GM23338 (cell line): ENCODE data around the gene SEC16A. TPM values are rescaled to one million over a fixed set of nuclear protein-coding genes. Genes with fewer than 3 reads are reported as not detected.

ENCODE experiments used
- ATAC-seq: fragments of 200-7000 bp; cut with Tn5 transposase; 3 replicates; pipeline ENCODE4 v1.9.1; 2020
- DNase-seq: peaks from one replicate; pipeline ENCODE4 v3.0.0-alpha.2; 2015; ENCODE audit warnings: low spot score
- H2AFZ ChIP-seq: fragments of 200-600 bp; sonication (generic); 2 replicates; pipeline ENCODE4 v1.8.0; 2016; ENCODE audit warnings: antibody characterized with exemption, mild to moderate bottlenecking, moderate library complexity
- H3F3A ChIP-seq: fragments of 200-600 bp; sonication (generic); replicated peaks from 2 replicates; pipeline ENCODE4 v1.8.0; 2017; ENCODE audit warnings: antibody characterized with exemption, mixed run types, low read depth
- H3K27ac ChIP-seq: fragments of 200-600 bp; sonication (generic); 2 replicates; pipeline ENCODE4 v1.6.1; 2016; ENCODE audit warnings: low read depth
- H3K27me3 ChIP-seq: fragments of 200-600 bp; sonication (generic); 2 replicates; pipeline ENCODE4 v1.8.0; 2016; ENCODE audit warnings: mild to moderate bottlenecking, mixed run types, moderate library complexity; ENCODE audit not compliant: insufficient read depth
- H3K36me3 ChIP-seq: fragments of 200-600 bp; sonication (generic); 2 replicates; pipeline ENCODE4 v1.8.0; 2016; ENCODE audit warnings: mild to moderate bottlenecking; ENCODE audit not compliant: insufficient read depth
- H3K4me1 ChIP-seq: fragments of 200-600 bp; sonication (generic); 2 replicates; pipeline ENCODE4 v1.8.0; 2016; ENCODE audit warnings: mild to moderate bottlenecking, moderate library complexity; ENCODE audit not compliant: insufficient read depth
- H3K4me2 ChIP-seq: fragments of 200-600 bp; sonication (generic); 2 replicates; pipeline ENCODE4 v1.7.1; 2017; ENCODE audit warnings: mixed run types
- H3K4me3 ChIP-seq: fragments of 200-600 bp; sonication (generic); 2 replicates; pipeline ENCODE4 v1.6.1; 2016; ENCODE audit warnings: mixed run types
- H3K79me2 ChIP-seq: fragments of 200-600 bp; sonication (generic); replicated peaks from 2 replicates; pipeline ENCODE4 v1.8.0; 2017; ENCODE audit warnings: mild to moderate bottlenecking; ENCODE audit not compliant: insufficient read depth
- H3K9me2 ChIP-seq: fragments of 200-600 bp; sonication (generic); 2 replicates; pipeline ENCODE4 v1.8.0; 2017; ENCODE audit not compliant: insufficient read depth
- H4K20me1 ChIP-seq: fragments of 200-600 bp; sonication (generic); replicated peaks from 2 replicates; pipeline ENCODE4 v1.8.0; 2017; ENCODE audit warnings: mild to moderate bottlenecking; ENCODE audit not compliant: insufficient read depth
- H3K27ac Mint-ChIP-seq: 2 replicates; pipeline ENCODE4 v1.8.0; 2020; ENCODE audit warnings: inconsistent platforms, mild to moderate bottlenecking, moderate library complexity, mixed read lengths
- H3K27me3 Mint-ChIP-seq: 3 replicates; pipeline ENCODE4 v1.8.0; 2022; ENCODE audit warnings: low read depth, mild to moderate bottlenecking, moderate library complexity, mixed read lengths, inconsistent platforms; ENCODE audit not compliant: insufficient read depth, poor library complexity
- H3K36me3 Mint-ChIP-seq: 3 replicates; pipeline ENCODE4 v1.8.0; 2021; ENCODE audit warnings: low read depth, mild to moderate bottlenecking, inconsistent platforms, moderate library complexity, mixed read lengths
- H3K4me1 Mint-ChIP-seq: 3 replicates; pipeline ENCODE4 v1.8.0; 2020; ENCODE audit warnings: mild to moderate bottlenecking, inconsistent platforms, mixed read lengths
- H3K4me3 Mint-ChIP-seq: 3 replicates; pipeline ENCODE4 v1.8.0; 2021; ENCODE audit warnings: moderate library complexity, mild to moderate bottlenecking, inconsistent platforms, mixed read lengths
- H3K9me3 Mint-ChIP-seq: 3 replicates; pipeline ENCODE4 v1.8.0; 2020; ENCODE audit warnings: moderate library complexity, mild to moderate bottlenecking, inconsistent platforms, mixed read lengths
- CREB1 ChIP-seq: fragments of 250-450 bp; sonication (Bioruptor Pico); IDR thresholded peaks from 2 replicates; pipeline ENCODE4 v1.5.0; 2020; ENCODE audit warnings: low read depth, mild to moderate bottlenecking, moderate library complexity
- EZH2 ChIP-seq: fragments of 200-600 bp; sonication (generic); IDR thresholded peaks from one replicate; pipeline ENCODE4 v1.8.0; 2017; ENCODE audit warnings: antibody characterized with exemption, mild to moderate bottlenecking, low read depth; ENCODE audit not compliant: unreplicated experiment
- EZH2phosphoT487 ChIP-seq: fragments of 200-600 bp; sonication (generic); IDR thresholded peaks from one replicate; pipeline ENCODE4 v1.8.1; 2018; ENCODE audit warnings: antibody characterized with exemption; ENCODE audit not compliant: unreplicated experiment
- JUNB ChIP-seq: IDR thresholded peaks from one replicate; pipeline ENCODE4 v1.6.1; 2016; ENCODE audit warnings: antibody characterized with exemption; ENCODE audit not compliant: unreplicated experiment
- NANOG ChIP-seq: IDR thresholded peaks from 2 replicates; pipeline ENCODE4 v1.6.1; 2016; ENCODE audit warnings: antibody characterized with exemption, borderline replicate concordance
- POLR2AphosphoS5 ChIP-seq: IDR thresholded peaks from 2 replicates; pipeline ENCODE4 v1.6.1; 2016; ENCODE audit warnings: antibody characterized with exemption, low read depth
- STAT1 ChIP-seq: IDR thresholded peaks from one replicate; pipeline ENCODE4 v1.6.1; 2016; ENCODE audit warnings: antibody characterized with exemption; ENCODE audit not compliant: unreplicated experiment
- ZNF114 ChIP-seq: fragments of 250-450 bp; sonication (Bioruptor Pico); IDR thresholded peaks from 2 replicates; pipeline ENCODE4 v1.5.0; 2020; ENCODE audit warnings: mild to moderate bottlenecking, moderate library complexity
- ZNF331 ChIP-seq: fragments of 250-450 bp; sonication (Bioruptor Pico); IDR thresholded peaks from 2 replicates; pipeline ENCODE4 v1.5.0; 2020; ENCODE audit warnings: low read depth, mild to moderate bottlenecking, moderate library complexity
- polyA plus RNA-seq: library from polyadenylated mRNA; unstranded; fragments of >200 nt; fragmentation: Nextera tagmentation; extraction: Ambion mirVana; gene quantifications from 2 replicates; pipeline ENCODE4 v1.2.1, GENCODE V29; 2016
- total RNA-seq: library from RNA; depleted of rRNA; stranded (reverse); fragments of >200 nt; shearing (Covaris generic); gene quantifications from 2 replicates; pipeline ENCODE4 v1.2.3, GENCODE V29; 2014
- TF ChIP-seq, protein P1 (sequence below): IDR thresholded peaks from 2 replicates; pipeline ENCODE4 v1.6.1; 2016; ENCODE audit warnings: antibody characterized with exemption
- TF ChIP-seq, protein P2 (sequence below), 2 experiments: fragments of 200-600 bp in 1 of 2; sonication (generic) in 1 of 2; conservative IDR thresholded peaks; 2 replicates each; pipeline versions ENCODE4 v1.5.1 to v1.6.1; 2016 to 2017; ENCODE audit warnings: antibody characterized with exemption in 2 of 2, low read depth in 2 of 2, mild to moderate bottlenecking in 2 of 2, moderate library complexity in 1 of 2
- TF ChIP-seq, protein P3 (sequence below): IDR thresholded peaks from one replicate; pipeline ENCODE4 v1.6.1; 2018; ENCODE audit warnings: antibody characterized with exemption; ENCODE audit not compliant: unreplicated experiment

The SEC16A gene
- total and polyA plus RNA-seq, 2 experiments from 2014 or later: 34.0 to 59.2 TPM

DNA sequence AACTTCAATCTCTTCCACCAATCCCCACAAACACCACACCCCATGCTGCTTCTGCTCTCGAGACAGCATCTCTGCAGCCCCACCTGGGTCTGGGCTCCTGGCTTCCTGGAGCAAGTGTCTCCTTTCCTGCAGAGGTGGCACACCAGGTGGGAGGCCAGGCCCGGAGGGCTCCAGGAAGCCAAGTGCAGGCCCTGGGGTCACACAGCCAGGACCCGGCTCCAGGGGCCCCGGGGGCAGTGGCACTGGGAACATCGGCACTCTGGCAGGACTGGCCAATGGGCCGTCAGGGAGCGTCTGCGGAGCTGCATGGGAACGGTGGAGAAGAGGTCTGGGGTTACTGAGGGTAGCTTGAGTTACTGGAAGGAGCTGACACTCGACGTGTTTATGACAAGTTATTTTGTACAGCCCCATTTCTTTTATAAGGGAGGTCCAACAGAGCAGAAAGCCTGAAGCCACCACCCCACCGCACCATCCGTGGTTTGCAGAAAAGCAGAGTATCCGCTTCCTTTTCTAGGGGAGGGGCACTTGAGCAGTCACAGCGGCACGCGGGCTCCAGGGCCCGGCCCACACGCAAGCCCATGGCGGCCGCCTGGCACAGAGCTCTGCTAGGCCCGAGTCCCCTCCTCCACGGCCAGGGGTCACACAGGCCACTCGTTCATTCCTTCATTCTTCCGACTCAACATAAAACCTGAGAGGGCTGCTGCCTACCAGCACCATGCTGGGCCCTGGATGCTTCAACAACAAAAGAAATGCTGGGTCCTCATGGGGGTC is 28.6 kb downstream of the SEC16A start:
- Histone ChIP-seq H4K20me1 (peaks cover 3% of the 10 kb centered on the region; the same call in 1 of the 2 replicates), H2AFZ (no peak overlapping the region), H3K36me3 (peaks cover 24% of the 10 kb centered on the region), H3F3A (0 out of 2 replicates have a peak, but pooled peaks cover 7% of the 10 kb centered on the region), H3K27ac (no peak overlapping the region), H3K79me2 (no peaks in the 10 kb centered on the region; the same call in 1 of the 2 replicates), H3K4me2 (no peak overlapping the region), H3K9me2 (no peaks in the 10 kb centered on the region), H3K4me1 (no peaks in the 10 kb centered on the region), H3K27me3 (no peaks in the 10 kb centered on the region), H3K4me3 (no peak overlapping the region)
- peaks cover 4% of the 10 kb centered on the region; the same call in 2 of the 3 replicates for H3K9me3 Mint-ChIP-seq
- no peaks in the 10 kb centered on the region for H3K4me1 Mint-ChIP-seq
- peaks cover 83% of the 10 kb centered on the region for H3K36me3 Mint-ChIP-seq
- no peak for DNase-seq
- H3K27ac Mint-ChIP-seq: no peak overlapping the region
- no peak for TF ChIP-seq CREB1 (CRISPR knock-in tag)
- TF ChIP-seq ZNF331 (CRISPR knock-in tag): no peak
- no peak for TF ChIP-seq NANOG
- TF ChIP-seq, protein P1, sequence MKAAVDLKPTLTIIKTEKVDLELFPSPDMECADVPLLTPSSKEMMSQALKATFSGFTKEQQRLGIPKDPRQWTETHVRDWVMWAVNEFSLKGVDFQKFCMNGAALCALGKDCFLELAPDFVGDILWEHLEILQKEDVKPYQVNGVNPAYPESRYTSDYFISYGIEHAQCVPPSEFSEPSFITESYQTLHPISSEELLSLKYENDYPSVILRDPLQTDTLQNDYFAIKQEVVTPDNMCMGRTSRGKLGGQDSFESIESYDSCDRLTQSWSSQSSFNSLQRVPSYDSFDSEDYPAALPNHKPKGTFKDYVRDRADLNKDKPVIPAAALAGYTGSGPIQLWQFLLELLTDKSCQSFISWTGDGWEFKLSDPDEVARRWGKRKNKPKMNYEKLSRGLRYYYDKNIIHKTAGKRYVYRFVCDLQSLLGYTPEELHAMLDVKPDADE: no peak
- no peak for TF ChIP-seq EZH2
- TF ChIP-seq, protein P2, sequence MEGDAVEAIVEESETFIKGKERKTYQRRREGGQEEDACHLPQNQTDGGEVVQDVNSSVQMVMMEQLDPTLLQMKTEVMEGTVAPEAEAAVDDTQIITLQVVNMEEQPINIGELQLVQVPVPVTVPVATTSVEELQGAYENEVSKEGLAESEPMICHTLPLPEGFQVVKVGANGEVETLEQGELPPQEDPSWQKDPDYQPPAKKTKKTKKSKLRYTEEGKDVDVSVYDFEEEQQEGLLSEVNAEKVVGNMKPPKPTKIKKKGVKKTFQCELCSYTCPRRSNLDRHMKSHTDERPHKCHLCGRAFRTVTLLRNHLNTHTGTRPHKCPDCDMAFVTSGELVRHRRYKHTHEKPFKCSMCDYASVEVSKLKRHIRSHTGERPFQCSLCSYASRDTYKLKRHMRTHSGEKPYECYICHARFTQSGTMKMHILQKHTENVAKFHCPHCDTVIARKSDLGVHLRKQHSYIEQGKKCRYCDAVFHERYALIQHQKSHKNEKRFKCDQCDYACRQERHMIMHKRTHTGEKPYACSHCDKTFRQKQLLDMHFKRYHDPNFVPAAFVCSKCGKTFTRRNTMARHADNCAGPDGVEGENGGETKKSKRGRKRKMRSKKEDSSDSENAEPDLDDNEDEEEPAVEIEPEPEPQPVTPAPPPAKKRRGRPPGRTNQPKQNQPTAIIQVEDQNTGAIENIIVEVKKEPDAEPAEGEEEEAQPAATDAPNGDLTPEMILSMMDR (conservative IDR thresholded peaks at IDR 0.05; ENCODE audit: low read depth in 2 of 2): no peak
- TF ChIP-seq JUNB: no peak
- no peak for TF ChIP-seq POLR2AphosphoS5
- TF ChIP-seq EZH2phosphoT487: no peak
- no peak for TF ChIP-seq STAT1
- TF ChIP-seq, protein P3, sequence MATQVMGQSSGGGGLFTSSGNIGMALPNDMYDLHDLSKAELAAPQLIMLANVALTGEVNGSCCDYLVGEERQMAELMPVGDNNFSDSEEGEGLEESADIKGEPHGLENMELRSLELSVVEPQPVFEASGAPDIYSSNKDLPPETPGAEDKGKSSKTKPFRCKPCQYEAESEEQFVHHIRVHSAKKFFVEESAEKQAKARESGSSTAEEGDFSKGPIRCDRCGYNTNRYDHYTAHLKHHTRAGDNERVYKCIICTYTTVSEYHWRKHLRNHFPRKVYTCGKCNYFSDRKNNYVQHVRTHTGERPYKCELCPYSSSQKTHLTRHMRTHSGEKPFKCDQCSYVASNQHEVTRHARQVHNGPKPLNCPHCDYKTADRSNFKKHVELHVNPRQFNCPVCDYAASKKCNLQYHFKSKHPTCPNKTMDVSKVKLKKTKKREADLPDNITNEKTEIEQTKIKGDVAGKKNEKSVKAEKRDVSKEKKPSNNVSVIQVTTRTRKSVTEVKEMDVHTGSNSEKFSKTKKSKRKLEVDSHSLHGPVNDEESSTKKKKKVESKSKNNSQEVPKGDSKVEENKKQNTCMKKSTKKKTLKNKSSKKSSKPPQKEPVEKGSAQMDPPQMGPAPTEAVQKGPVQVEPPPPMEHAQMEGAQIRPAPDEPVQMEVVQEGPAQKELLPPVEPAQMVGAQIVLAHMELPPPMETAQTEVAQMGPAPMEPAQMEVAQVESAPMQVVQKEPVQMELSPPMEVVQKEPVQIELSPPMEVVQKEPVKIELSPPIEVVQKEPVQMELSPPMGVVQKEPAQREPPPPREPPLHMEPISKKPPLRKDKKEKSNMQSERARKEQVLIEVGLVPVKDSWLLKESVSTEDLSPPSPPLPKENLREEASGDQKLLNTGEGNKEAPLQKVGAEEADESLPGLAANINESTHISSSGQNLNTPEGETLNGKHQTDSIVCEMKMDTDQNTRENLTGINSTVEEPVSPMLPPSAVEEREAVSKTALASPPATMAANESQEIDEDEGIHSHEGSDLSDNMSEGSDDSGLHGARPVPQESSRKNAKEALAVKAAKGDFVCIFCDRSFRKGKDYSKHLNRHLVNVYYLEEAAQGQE: no peak
- TF ChIP-seq ZNF114 (CRISPR knock-in tag): no peak
- H3K4me3 Mint-ChIP-seq: no peak overlapping the region
- H3K27me3 Mint-ChIP-seq: peaks cover 10% of the 10 kb centered on the region
- ATAC-seq: no peak
